Right cardiac atrium (tissue), 5 donors: ENCODE results near the gene CHST11. TPM values are rescaled to one million over a fixed set of nuclear protein-coding genes. Genes with fewer than 3 reads are reported as not detected.

ENCODE experiments used
- ATAC-seq, 2 donors: fragments of 200-7000 bp; cut with Tn5 transposase; one replicate each; pipeline versions ENCODE4 v1.8.0 to v1.9.1; 2020; ENCODE audit warnings: moderate library complexity in 2 of 2, mild to moderate bottlenecking in 1 of 2
- DNase-seq, 3 donors: peaks; one replicate each; pipeline ENCODE4 v3.0.0-alpha.2; 2020
- H3K27ac ChIP-seq: one replicate; pipeline ENCODE4 v1.5.1; 2013; ENCODE audit warnings: mild to moderate bottlenecking, low read length, control low read depth, moderate library complexity
- H3K27me3 ChIP-seq: one replicate; pipeline ENCODE4 v1.6.1; 2013; ENCODE audit not compliant: control insufficient read depth, insufficient read depth
- H3K4me1 ChIP-seq: one replicate; pipeline ENCODE4 v1.6.1; 2013; ENCODE audit warnings: low read length; ENCODE audit not compliant: control insufficient read depth, insufficient read depth
- H3K4me3 ChIP-seq: one replicate; pipeline ENCODE4 v1.5.1; 2013; ENCODE audit warnings: low read length, control low read depth
- H3K9me3 ChIP-seq: one replicate; pipeline ENCODE4 v1.6.1; 2013; ENCODE audit warnings: low read length; ENCODE audit not compliant: control insufficient read depth
- WGBS: extraction: QIAGEN DNeasy Blood & Tissue Kit; methylation state at CpG from one replicate; pipeline ENCODE4 v1.1.7; 2013; 5-methylcytosine and 5-hydroxymethylcytosine counted together
- intact Hi-C, 4 donors: fragments of 100-400 bp; cut with DNase I; formaldehyde crosslinking; loops; one replicate each; pipeline versions ENCODE4 v1.11.0 to v1.14.0; 2022 to 2023
- polyA plus RNA-seq: library from polyadenylated mRNA; stranded (reverse); fragments of 200-250 nt; gene quantifications from one replicate; pipeline ENCODE4 v1.2.3, GENCODE V29; 2013
- total RNA-seq, 4 donors: library from RNA; stranded (reverse); fragmentation: NEBNext Ultra II Directional; extraction: Animal tissue kit (Norgen Biotek cat#: 25700); gene quantifications; one replicate each; pipeline ENCODE4 v1.2.1, GENCODE V29; 2021
- donor health status: healthy with polysubstance abuse.
- donor health status: DM: no; HTN: yes; CAD: no.
- donor health status: DM: no; HTN: no; CAD: no.
- donor health status: DM: no; HTN: yes; CAD: no; lungs with severe emphysema.
- donor health status: DM: yes; HTN: yes; CAD: no.

The CHST11 gene
- total and polyA plus RNA-seq, 5 donors: 3.1 to 11.8 (median 9.9) TPM

DNA sequence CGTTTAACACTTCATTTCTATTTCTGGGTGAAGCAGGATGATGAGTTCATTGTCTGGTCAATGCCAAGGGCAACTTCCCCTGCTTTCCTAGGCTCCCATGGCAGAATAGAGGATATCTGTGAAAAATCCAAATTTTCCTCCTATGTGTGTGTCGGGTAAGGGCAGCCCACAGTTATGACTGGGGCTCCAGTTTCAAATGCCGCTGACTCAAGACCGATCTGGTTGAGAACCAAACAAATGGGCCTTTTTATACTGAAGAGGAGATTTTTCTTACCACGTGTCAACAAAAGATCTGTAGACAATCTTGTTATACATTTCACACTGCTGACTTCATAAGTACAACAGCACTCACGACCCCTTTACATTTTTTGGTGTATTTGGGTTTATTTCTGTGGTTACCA is 120.8 kb downstream of the CHST11 start:
- peaks cover 2% of the 10 kb centered on the region for H3K4me1 ChIP-seq
- WGBS: 63% methylated on average over 6 of the region's 6 CpGs
- no peaks in the 10 kb centered on the region for H3K27me3 ChIP-seq
- H3K27ac ChIP-seq: no peak overlapping the region
- DNase-seq (no peak), ATAC-seq (peak in 1 of 2 donors; percentile 64)
- intact Hi-C loops: no loop called here
- H3K9me3 ChIP-seq: no peaks in the 10 kb centered on the region
- no peak overlapping the region for H3K4me3 ChIP-seq

DNA sequence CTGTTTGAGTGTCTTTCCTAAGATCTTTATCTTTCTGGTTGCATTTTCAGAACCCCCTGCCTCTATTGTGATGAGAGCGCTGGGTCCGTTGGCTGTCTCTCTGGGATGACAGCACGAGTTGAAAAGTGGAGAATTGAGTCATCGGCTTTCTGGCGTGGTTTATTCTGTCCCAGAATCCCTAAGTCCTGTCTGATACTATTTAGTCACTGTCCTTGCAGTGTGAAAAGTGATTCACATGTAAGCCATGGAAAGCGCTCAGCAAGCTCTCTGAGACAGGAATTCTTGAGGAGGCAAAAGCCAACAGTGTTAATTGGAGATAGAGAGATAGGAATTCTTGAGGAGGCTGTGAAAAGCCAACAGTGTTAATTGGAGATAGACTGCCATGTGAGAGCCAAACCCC is 121.7 kb downstream of the CHST11 start:
- no peaks in the 10 kb centered on the region for H3K9me3 ChIP-seq
- DNase-seq: no peak
- H3K27me3 ChIP-seq: no peaks in the 10 kb centered on the region
- H3K4me3 ChIP-seq: no peak overlapping the region
- H3K27ac ChIP-seq: no peak overlapping the region
- peak in 1 of 2 donors; percentile 55 for ATAC-seq
- peaks cover 2% of the 10 kb centered on the region for H3K4me1 ChIP-seq
- intact Hi-C loops: no loop called here
- 84% methylated on average over 6 of the region's 6 CpGs for WGBS

DNA sequence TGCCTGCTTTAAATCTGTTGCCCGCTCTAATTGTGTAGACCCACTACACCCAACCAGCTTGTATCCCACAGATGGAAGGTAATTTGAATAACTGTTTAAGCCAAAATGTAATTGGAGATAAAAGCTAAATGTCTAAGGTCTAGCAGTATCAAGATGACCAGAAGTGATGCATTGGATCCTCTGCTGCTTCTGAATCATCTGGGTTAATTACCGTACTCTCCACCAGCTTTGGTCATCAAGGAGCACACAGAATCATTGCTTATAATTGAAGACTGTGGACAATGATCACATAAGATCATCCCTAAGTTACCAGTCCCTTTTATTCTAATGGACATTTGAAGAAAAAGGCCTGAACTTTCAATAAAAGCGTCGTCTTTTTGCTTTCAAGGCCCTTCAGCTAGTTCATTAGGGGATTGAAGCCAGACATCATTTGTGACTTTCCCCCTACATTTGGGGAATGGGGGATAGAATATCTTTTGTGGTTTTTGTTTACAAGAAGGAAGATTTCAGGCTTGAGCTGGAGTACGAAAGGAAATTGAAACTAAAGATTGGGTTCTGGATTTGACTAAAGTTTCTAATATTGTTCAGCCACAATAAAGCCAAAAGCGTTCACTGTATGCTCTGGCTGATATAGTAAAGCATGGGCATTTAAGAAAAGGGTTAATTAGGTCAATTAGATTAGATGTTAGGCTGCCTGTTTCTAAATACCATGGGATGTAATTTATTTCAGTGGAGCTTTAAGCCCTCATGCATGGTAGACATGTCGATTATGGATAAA is 123.2 kb downstream of the CHST11 start:
- Histone ChIP-seq H3K9me3 (no peaks in the 10 kb centered on the region), H3K4me3 (no peak overlapping the region), H3K27ac (no peak overlapping the region), H3K27me3 (no peaks in the 10 kb centered on the region), H3K4me1 (peaks cover 2% of the 10 kb centered on the region)
- ATAC-seq (no peak), DNase-seq (no peak)
- WGBS: 75% methylated on average over 7 of the region's 7 CpGs
- intact Hi-C loops: no loop called here

DNA sequence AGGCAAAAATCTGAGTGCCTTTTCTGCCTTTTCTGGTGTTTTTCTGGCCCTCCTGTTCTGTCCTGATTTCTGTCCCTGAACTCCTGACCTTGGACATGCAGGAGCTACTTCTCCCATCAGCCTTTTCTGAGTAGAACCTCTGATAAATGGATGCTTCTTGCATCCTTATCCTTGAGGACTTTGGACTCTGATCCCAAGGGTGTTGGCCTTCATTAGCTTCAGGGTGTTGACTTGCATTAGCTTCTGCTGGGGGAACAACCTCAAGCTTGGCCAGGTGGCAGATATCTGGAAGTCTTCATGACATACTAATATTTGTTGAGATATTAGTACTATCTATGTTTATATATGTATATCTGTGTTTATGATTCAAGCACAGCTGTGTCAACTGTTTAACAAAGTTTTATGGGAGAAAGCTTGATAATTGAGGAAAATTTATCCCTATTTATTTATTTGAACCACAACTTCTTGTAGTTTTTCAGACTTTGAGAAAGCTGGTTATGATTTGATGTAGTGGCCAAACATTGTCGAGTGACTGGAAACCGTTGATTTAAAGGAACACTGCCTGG is 124.3 kb downstream of the CHST11 start:
- Histone ChIP-seq H3K27ac (no peak overlapping the region), H3K27me3 (no peaks in the 10 kb centered on the region), H3K4me1 (peaks cover 2% of the 10 kb centered on the region), H3K9me3 (no peaks in the 10 kb centered on the region), H3K4me3 (no peak overlapping the region)
- no peak for DNase-seq
- WGBS: 55% methylated on average over 2 of the region's 2 CpGs
- intact Hi-C loops: no loop called here
- ATAC-seq: no peak

DNA sequence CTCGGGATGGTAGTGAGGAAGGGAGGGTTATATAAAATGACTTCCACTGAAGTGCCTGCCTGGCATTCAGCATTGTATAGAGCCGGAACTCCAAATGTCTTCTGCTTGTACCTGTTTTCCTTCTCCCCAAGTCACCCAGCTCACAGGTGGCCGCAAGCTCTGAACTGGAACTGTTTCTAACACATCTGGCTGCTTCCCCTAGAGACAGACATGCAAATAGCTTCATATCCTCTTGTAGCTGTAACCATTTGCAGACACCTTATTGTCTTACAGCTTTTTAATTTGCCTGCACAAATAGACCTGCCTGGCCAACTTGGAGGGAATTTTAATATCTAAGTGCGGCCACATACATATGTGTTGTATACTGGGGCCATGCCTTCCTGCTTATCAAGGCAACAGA is 126.0 kb downstream of the CHST11 start:
- WGBS: 89% methylated on average over 4 of the region's 4 CpGs

DNA sequence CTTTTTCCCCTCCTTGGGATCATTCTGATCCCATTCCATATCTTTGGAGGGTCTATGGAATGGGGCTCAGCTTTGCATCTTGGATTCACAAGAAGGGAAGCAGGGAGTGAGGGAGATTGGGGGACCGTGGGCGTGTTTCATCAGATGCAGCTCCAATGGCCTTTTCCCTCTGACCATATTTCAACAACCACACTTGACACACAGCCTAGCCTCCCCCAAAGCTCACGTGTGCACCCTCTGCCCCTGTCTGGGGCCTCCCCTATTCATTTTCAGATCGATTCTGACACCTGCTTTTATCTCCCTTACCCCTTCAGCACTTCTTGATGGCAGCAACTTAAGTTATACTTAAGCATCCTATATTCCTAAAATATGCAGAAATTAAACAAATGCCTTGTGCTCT is 126.6 kb downstream of the CHST11 start:
- no peak for DNase-seq
- Histone ChIP-seq H3K9me3 (no peaks in the 10 kb centered on the region), H3K4me3 (no peak overlapping the region), H3K27me3 (no peaks in the 10 kb centered on the region), H3K27ac (no peak overlapping the region), H3K4me1 (no peaks in the 10 kb centered on the region)
- WGBS: 74% methylated on average over 4 of the region's 4 CpGs
- intact Hi-C loops: no loop called here
- no peak for ATAC-seq

More for the DNA sequence above, 126.0 kb downstream of the CHST11 start:
- no peak overlapping the region for H3K4me3 ChIP-seq
- no peak overlapping the region for H3K27ac ChIP-seq
- ATAC-seq: no peak
- no peak for DNase-seq
- H3K27me3 ChIP-seq: no peaks in the 10 kb centered on the region
- no peaks in the 10 kb centered on the region for H3K4me1 ChIP-seq
- H3K9me3 ChIP-seq: no peaks in the 10 kb centered on the region
- intact Hi-C loops: no loop called here

DNA sequence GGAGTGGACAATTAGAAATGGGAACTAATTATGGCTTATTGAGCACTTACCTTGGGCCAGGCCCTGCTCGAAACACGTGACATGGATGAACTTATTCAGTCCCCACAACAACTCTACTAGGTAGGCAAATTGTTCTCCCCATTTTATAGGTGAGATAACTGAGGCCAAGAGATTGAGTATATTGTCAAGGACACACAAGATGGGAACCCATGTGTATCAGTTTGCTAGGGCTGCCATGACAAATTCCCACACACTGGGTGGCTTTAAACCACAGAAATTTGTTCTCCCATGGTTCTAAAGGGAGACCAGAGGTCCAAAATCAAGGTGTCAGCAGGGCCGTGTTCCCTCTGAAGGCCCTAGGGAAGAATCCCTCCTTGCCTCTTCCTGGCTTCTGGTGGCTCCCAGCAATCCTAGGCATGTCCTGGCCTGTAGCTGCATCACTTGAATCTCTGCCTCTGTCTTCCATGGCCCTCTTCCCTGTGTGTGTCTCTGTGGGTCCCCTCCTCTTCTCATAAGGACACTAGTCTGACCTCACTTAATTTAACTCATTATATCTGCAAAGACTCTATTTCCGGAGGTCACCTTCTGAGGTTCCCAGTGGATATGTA is 128.8 kb downstream of the CHST11 start:
- WGBS: 94% methylated on average over 4 of the region's 4 CpGs
- intact Hi-C loops: no loop called here
- no peaks in the 10 kb centered on the region for H3K9me3 ChIP-seq
- H3K27ac ChIP-seq: no peak overlapping the region
- H3K27me3 ChIP-seq: no peaks in the 10 kb centered on the region
- ATAC-seq (no peak), DNase-seq (no peak)
- H3K4me3 ChIP-seq: no peak overlapping the region
- no peaks in the 10 kb centered on the region for H3K4me1 ChIP-seq

DNA sequence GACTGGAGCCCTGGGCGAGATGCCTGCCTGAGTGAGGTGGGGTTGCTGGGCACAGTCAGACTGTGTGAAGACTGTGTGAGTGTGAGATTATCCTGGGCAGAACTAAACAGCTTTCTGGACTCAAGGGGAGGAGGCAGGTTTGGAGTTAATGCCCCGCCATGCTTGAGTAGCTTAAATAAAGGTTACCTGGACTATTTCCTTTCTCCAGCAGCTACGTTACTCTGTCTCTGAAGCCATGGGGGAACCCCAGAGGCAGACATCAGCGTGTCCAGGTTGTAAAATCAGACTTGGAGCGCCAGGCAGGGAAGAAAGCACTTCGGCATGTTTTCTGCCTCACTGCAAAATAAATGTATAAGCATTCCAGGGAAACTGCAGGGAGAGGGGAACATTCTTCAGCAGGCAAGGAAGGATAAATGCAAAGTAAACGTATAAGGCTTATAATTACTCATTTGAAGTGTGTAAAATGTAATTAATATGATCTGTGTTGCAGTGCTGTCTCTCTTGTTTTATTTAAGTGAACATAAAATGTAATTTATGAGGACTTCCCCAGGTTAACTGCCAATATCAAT is 129.7 kb downstream of the CHST11 start:
- no peak for ATAC-seq
- 76% methylated on average over 7 of the region's 7 CpGs for WGBS
- Histone ChIP-seq H3K27ac (no peak overlapping the region), H3K4me3 (no peak overlapping the region), H3K9me3 (no peaks in the 10 kb centered on the region), H3K27me3 (no peaks in the 10 kb centered on the region), H3K4me1 (no peaks in the 10 kb centered on the region)
- intact Hi-C loops: no loop called here
- DNase-seq: no peak

DNA sequence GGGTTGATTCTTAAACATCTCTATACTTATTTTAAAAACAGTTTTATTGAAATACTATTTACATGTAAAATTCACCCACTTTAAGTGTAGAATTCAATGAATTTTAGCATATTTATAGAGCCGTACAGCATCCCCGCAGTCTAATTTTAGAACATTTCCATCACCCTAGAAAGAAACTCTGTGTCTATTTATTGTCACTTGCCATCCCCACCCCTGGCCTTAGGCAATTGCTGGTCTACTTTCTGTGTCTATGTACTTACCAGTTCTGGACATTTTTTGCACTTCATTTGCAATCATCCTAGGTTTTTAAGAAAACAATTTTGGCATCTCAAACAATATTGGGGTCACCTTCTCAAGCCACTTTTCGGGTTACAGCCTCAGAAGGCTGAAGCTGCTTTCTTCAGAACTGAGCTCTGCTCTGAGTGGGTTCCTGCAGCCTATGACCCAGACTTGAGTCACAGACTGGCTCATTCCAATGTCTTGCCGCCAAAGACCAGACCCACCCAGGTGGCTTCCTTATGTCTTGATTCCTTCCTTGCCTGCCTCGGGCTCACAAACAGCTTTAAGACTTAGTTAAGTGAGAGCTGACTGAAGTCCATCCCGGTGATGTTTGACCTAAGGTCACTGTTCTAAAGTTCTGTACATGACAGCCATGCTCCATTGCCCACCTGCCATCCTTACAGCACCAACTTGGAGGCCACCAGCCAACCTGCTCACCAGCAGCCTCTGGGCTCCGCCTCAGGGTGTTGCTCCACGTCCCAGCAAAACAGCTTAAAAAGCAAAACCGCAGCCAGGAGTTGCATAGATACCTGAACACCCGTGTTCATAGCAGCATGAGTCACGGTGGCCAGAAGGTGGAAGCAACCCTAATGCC is 131.5 kb downstream of the CHST11 start:
- WGBS: 92% methylated on average over 11 of the region's 11 CpGs

DNA sequence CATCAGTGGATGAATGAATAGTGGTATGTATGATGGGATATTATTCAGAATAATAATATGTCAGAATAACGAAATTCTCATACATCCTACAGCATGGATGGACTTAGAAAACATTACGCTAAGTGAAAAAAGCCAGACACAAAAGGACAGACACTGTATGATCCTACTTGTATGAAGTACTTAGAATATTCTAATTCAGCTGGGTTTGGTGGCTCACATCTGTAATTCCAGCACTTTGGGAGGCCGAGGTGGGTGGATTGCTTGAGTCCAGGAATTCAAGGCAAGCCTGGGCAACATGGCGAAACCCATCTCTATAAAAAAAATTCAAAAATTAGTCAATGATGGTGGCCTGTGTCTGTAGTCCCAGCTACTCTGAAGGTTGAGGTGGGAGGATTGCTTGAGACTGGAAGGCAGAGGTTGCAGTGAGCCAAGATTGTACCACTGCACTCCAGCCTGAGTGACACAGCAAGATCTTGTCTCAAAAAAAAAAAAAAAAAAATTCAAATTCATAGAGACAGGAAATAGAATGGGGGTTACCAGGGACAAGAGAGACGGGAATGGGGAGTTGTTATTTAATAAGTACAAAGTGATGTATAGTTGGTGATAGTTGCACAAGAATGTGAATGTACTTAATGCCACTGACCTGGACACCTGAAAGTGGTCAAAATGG is 132.3 kb downstream of the CHST11 start:
- H3K4me1 ChIP-seq: no peaks in the 10 kb centered on the region

More for the DNA sequence above, 131.5 kb downstream of the CHST11 start:
- Histone ChIP-seq H3K4me1 (no peaks in the 10 kb centered on the region), H3K27me3 (no peaks in the 10 kb centered on the region), H3K4me3 (no peak overlapping the region), H3K27ac (no peak overlapping the region), H3K9me3 (no peaks in the 10 kb centered on the region)
- intact Hi-C loops: no loop called here
- ATAC-seq (no peak), DNase-seq (no peak)

More for the DNA sequence above, 132.3 kb downstream of the CHST11 start:
- H3K9me3 ChIP-seq: no peaks in the 10 kb centered on the region
- no peak for DNase-seq
- no peak for ATAC-seq
- intact Hi-C loops: no loop called here
- H3K27ac ChIP-seq: no peak overlapping the region
- no peaks in the 10 kb centered on the region for H3K27me3 ChIP-seq
- H3K4me3 ChIP-seq: no peak overlapping the region
- 77% methylated on average over 5 of the region's 5 CpGs for WGBS
